Transverse colon (tissue), 4 donors: ENCODE results near the gene PAQR7. TPM values are rescaled to one million over a fixed set of nuclear protein-coding genes. Genes with fewer than 3 reads are reported as not detected.

ENCODE experiments used
- DNase-seq: peaks from one replicate; pipeline ENCODE4 v3.0.0-alpha.2; 2019
- H3K27ac ChIP-seq, 4 donors: fragments of 200-600 bp; sonication (generic); 2 replicates each; pipeline ENCODE4 v1.5.1; 2016 to 2018; ENCODE audit warnings: inconsistent platforms in 4 of 4
- H3K27me3 ChIP-seq: fragments of 200-600 bp; sonication (generic); 2 replicates; pipeline ENCODE4 v1.5.1; 2017; ENCODE audit warnings: inconsistent platforms
- H3K36me3 ChIP-seq, 4 donors: fragments of 200-600 bp; sonication (generic); 2 replicates each; pipeline ENCODE4 v1.5.1; 2017 to 2019; ENCODE audit warnings: inconsistent platforms in 4 of 4
- H3K4me1 ChIP-seq, 4 donors: fragments of 200-600 bp; sonication (generic); 2 replicates each; pipeline ENCODE4 v1.5.1; 2017 to 2020; ENCODE audit warnings: inconsistent platforms in 4 of 4
- H3K4me3 ChIP-seq, 4 donors: fragments of 200-600 bp; sonication (generic); 1 replicate in 1 of 4; 2 replicates in 3 of 4; pipeline versions ENCODE4 v1.5.1 to v1.6.1; 2017 to 2019; ENCODE audit warnings: inconsistent platforms in 4 of 4
- H3K9me3 ChIP-seq, 2 donors: fragments of 200-600 bp; sonication (generic); 2 replicates each; pipeline ENCODE4 v1.5.1; 2017 to 2019; ENCODE audit warnings: inconsistent platforms in 2 of 2
- CTCF ChIP-seq, 5 experiments: fragments of 200-600 bp in 3 of 5; fragments of 450-650 bp in 2 of 5; sonication (generic) in 3 of 5; IDR thresholded peaks; 1 replicate in 2 of 5; 2 replicates in 3 of 5; pipeline ENCODE4 v1.5.1; 2016 to 2017; ENCODE audit warnings: antibody characterized with exemption in 5 of 5, inconsistent platforms in 3 of 5, mild to moderate bottlenecking in 2 of 5, moderate library complexity in 1 of 5
- EP300 ChIP-seq: sonication (generic); formaldehyde crosslinking; IDR thresholded peaks from one replicate; pipeline ENCODE4 v1.6.1; 2017; ENCODE audit warnings: antibody characterized with exemption, low read depth
- POLR2A ChIP-seq: fragments of 450-650 bp; IDR thresholded peaks from one replicate; pipeline ENCODE4 v1.6.1; 2016; ENCODE audit warnings: antibody characterized with exemption, mild to moderate bottlenecking, moderate library complexity
- POLR2AphosphoS5 ChIP-seq, 3 donors: sonication (generic); formaldehyde crosslinking; IDR thresholded peaks; one replicate each; pipeline ENCODE4 v1.6.1; 2016; ENCODE audit warnings: antibody characterized with exemption in 3 of 3
- WGBS, 2 donors: methylation state at CpG; one replicate each; pipeline ENCODE4 v1.1.5; 2018; ENCODE audit warnings: low coverage in 1 of 2; 5-methylcytosine and 5-hydroxymethylcytosine counted together
- in situ Hi-C, 4 donors: fragments of 200-750 bp; cut with MboI; loops; one replicate each; pipeline versions ENCODE4 v1.15.0 to v1.15.1; 2017; ENCODE audit warnings: low sequenced_read_pairs in 3 of 4, low pct_ligation_motif_present in 1 of 4, low pct_unique_long_range_greater_than_20kb in 1 of 4
- intact Hi-C: fragments of 100-400 bp; cut with DNase I; formaldehyde crosslinking; loops from one replicate; pipeline ENCODE4 v1.15.1; 2023; ENCODE audit warnings: low total_unique reads
- total RNA-seq, 4 donors: library from RNA; depleted of rRNA; stranded (reverse); fragments of >200 nt; gene quantifications; one replicate each; pipeline ENCODE4 v1.1.0, GENCODE V29; 2016

PAQR7 gene
- total RNA-seq, 4 donors from 2014 or later, result 2.0 to 2.4 (median 2.4) TPM; not detected in 1

GRCh38 chr1:25899792-25900191 lies 24.3 kb upstream of the PAQR7 start:
- Histone ChIP-seq H3K4me1 (peaks cover 3 to 21% (median 9%) of the 10 kb centered on the region in 4 donors), H3K36me3 (peaks cover 0 to 8% (median 0%) of the 10 kb centered on the region in 4 donors), H3K27ac (no peak overlapping the region), H3K27me3 (no peaks in the 10 kb centered on the region), H3K9me3 (no peaks in the 10 kb centered on the region), H3K4me3 (no peak overlapping the region)
- intact Hi-C loops (no loop called here), in situ Hi-C loops (loop anchor here (5.0 to 10.0 kb wide), 3 partner anchors 98 to 105 kb away; partner anchors contain the start of gene PAFAH2 (in 1 of the 4))
- no peak for DNase-seq
- WGBS, 2 donors, result 82 to 86% methylated on average over 6 of the region's 6 CpGs
- no peak for TF ChIP-seq EP300
- no peak for TF ChIP-seq POLR2AphosphoS5 (IDR thresholded peaks at IDR 0.05)
- TF ChIP-seq POLR2A, result no peak
- no peak for TF ChIP-seq CTCF (IDR thresholded peaks at IDR 0.05)

DNA sequence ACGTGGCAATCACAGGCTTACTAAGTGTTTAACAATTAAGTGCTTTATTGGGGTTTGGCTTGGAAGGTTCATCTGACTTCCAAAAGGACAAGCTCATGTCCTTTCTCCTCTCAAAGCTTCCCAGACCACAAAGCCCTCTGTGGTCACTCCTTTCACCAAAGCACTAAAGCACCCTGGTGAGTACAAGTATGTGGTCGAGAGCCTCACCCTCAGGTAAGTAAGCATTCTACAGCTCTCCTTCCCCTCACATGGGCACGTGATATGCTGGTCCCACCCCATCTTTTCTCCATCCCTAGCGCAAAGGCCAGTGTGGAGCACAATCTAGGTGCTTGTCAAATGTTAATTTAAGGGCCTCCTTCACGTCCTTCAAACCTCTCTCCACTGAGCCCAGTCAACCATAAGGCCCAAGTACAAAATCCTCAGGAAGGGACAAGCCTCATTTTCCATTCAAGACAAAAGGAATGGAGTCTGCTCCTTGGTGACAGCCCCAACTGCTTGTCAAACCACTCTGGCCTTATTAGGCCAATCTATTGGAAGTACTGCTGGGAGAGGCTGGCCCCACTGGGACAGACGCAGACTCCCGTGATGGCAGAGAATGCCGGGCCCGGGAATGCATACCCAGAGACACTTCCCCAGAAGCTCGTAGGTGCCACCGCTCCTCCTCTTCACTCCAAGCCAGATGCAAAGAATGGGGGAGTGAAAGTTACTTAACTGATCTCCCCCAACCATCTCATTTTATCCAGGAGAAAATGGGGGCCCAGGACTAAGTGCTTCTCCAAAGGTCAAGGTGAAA lies 22.9 kb upstream of the PAQR7 start:
- DNase-seq, result no peak
- no peak overlapping the region for H3K27ac ChIP-seq
- H3K36me3 ChIP-seq, result peaks cover 0 to 8% (median 0%) of the 10 kb centered on the region in 4 donors
- in situ Hi-C loops, result loop anchor here (5.0 to 10.0 kb wide), 3 partner anchors 99 to 106 kb away; partner anchors contain the start of gene PAFAH2 (in 1 of the 4)
- 89 to 100% methylated on average over 3 to 11 of the region's 11 CpGs for WGBS, 2 donors
- peaks cover 0 to 13% (median 2%) of the 10 kb centered on the region in 4 donors for H3K4me1 ChIP-seq
- TF ChIP-seq CTCF (IDR thresholded peaks at IDR 0.05) (no peak), EP300 (no peak), POLR2AphosphoS5 (IDR thresholded peaks at IDR 0.05) (no peak), POLR2A (no peak)
- H3K4me3 ChIP-seq, result no peak overlapping the region
- H3K9me3 ChIP-seq, result no peaks in the 10 kb centered on the region
- H3K27me3 ChIP-seq, result no peaks in the 10 kb centered on the region
- intact Hi-C loops, result no loop called here

DNA sequence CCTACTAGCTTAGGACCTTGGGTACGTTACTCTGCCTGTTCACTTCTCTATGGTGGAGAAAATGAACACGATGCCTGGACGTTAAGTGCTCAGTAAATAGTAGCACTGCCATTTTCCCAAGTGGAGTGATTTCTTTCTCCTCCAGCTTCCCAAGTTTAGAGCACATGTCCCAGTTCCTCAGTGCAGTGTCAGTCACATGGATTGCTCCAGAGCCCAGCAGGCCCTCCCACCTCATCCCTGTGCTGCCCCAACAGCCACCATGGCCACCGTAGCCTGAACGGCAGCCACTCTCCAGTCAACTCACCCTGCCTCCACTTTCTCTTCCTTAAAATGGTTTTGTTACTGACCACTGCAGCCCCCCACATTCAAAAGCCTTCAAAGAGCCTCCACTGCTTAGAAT lies 22.2 kb upstream of the PAQR7 start:
- intact Hi-C loops, result loop anchor here (2.0 kb wide), 1 partner anchor 101 kb away; the partner anchor contains the start of gene PAFAH2
- peaks cover 0 to 8% (median 0%) of the 10 kb centered on the region in 4 donors for H3K36me3 ChIP-seq

DNA sequence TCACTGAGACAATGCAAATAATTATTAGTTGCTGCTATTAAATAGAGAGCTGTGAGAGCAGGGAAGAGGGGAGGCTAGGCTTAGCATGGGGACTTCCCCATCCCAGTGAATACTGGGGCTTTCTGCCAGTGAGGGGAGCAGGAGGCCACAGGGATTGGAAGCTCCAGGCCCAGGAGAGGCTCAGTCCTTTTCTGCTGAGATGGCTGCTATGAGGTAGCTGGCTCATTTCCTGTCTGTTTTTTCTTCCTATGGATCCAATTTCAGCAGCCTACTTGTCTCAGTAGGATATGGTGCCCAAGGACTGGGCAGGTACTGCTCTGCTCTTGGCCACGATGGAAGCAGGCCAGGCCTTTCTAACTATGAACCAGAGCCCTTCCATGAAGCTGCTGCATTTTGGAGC lies 20.8 kb upstream of the PAQR7 start:
- TF ChIP-seq POLR2A (no peak), EP300 (no peak), POLR2AphosphoS5 (IDR thresholded peaks at IDR 0.05) (no peak), CTCF (IDR thresholded peaks at IDR 0.05) (no peak)
- WGBS, 2 donors, result 71% methylated on average over 1 of the region's 1 CpG; no CpG with 5 or more reads in 1 of the 2 donors
- DNase-seq, result no peak
- Histone ChIP-seq H3K9me3 (no peaks in the 10 kb centered on the region), H3K36me3 (peaks cover 0 to 8% (median 0%) of the 10 kb centered on the region in 4 donors), H3K27me3 (no peaks in the 10 kb centered on the region), H3K4me3 (no peak overlapping the region), H3K4me1 (peaks cover 0 to 24% (median 7%) of the 10 kb centered on the region in 4 donors), H3K27ac (no peak overlapping the region)
- in situ Hi-C loops (loop anchor here (5.0 to 10.0 kb wide), 3 partner anchors 101 to 109 kb away; partner anchors contain the start of gene PAFAH2 (in 1 of the 4)), intact Hi-C loops (loop anchor here (2.0 kb wide), 1 partner anchor 103 kb away; the partner anchor contains the start of gene PAFAH2)

More for the DNA sequence above, 22.2 kb upstream of the PAQR7 start:
- DNase-seq, result no peak
- no peaks in the 10 kb centered on the region for H3K9me3 ChIP-seq
- H3K4me3 ChIP-seq, result no peak overlapping the region
- no peak overlapping the region for H3K27ac ChIP-seq
- H3K27me3 ChIP-seq, result no peaks in the 10 kb centered on the region
- no peak for TF ChIP-seq POLR2AphosphoS5 (IDR thresholded peaks at IDR 0.05)
- no peak for TF ChIP-seq POLR2A
- in situ Hi-C loops, result loop anchor here (5.0 to 10.0 kb wide), 3 partner anchors 100 to 107 kb away; partner anchors contain the start of gene PAFAH2 (in 1 of the 4)
- 89% methylated on average over 5 of the region's 5 CpGs; no CpG with 5 or more reads in 1 of the 2 donors for WGBS, 2 donors
- peaks cover 0 to 15% (median 4%) of the 10 kb centered on the region in 4 donors for H3K4me1 ChIP-seq
